HCEC 1CT (cell line): ENCODE data around the gene SLC17A3.

Experiments
- DNase-seq: peaks from one replicate; pipeline ENCODE4 v3.0.0-alpha.2; 2017

SLC17A3 gene

GRCh38 chr6:25835442-25836283, 38.4 kb downstream of the SLC17A3 start:
- DNase-seq, result no peak

GRCh38 chr6:25834950-25835349, 39.1 kb downstream of the SLC17A3 start:
- no peak for DNase-seq

GRCh38 chr6:25833136-25833535, 40.9 kb downstream of the SLC17A3 start:
- DNase-seq, result no peak

GRCh38 chr6:25832670-25833069, 41.4 kb downstream of the SLC17A3 start:
- no peak for DNase-seq

GRCh38 chr6:25832307-25832662, 41.8 kb downstream of the SLC17A3 start:
- DNase-seq, result no peak

- no peak for DNase-seq
Observed at GRCh38 chr6:25831532-25832306, 42.3 kb downstream of the SLC17A3 start, which contains the start of gene SLC17A1. SLC17A1 (minus strand) TSS chr6:25832052; CDS start chr6:25830557, 1,495 bp downstream.

GRCh38 chr6:25830458-25830857, 43.6 kb downstream of the SLC17A3 start:
- DNase-seq, result no peak

GRCh38 chr6:25829375-25829774, 44.7 kb downstream of the SLC17A3 start:
- DNase-seq, result no peak

- no peak for DNase-seq
Observed at GRCh38 chr6:25821341-25821740, 52.7 kb downstream of the SLC17A3 start.

GRCh38 chr6:25816252-25816651, 57.8 kb downstream of the SLC17A3 start:
- no peak for DNase-seq

GRCh38 chr6:25815194-25815593, 58.8 kb downstream of the SLC17A3 start:
- no peak for DNase-seq

- DNase-seq, result no peak
Observed at GRCh38 chr6:25804804-25805203, 69.2 kb downstream of the SLC17A3 start.

GRCh38 chr6:25801436-25801835, 72.6 kb downstream of the SLC17A3 start:
- no peak for DNase-seq
